Activated CD8-positive, alpha-beta memory T cell treated with anti-CD3 and anti-CD28 coated beads for 36 hours (primary cell): ENCODE data around the gene SPDYC. TPM values are rescaled to one million over a fixed set of nuclear protein-coding genes. Genes with fewer than 3 reads are reported as not detected.
"Not testable (repeated sequence)": the region's sequence is repeated elsewhere in the genome, so short reads cannot be mapped to it uniquely, and the experiment has no call there.

Experiments
- CTCF ChIA-PET: fragments of 350-600 bp; sonication (Branson Sonifier 250); formaldehyde crosslinking; loops from one replicate; lab custom pipeline; 2021; ENCODE audit warnings: antibody characterized with exemption; lab: Charles Lee
- POLR2A ChIA-PET: fragments of 350-600 bp; sonication (Branson Sonifier 250); formaldehyde crosslinking; loops from one replicate; lab custom pipeline; 2021; ENCODE audit warnings: antibody characterized with exemption; lab: Charles Lee
- total RNA-seq, 2 experiments: library from RNA; stranded (reverse); gene quantifications; one replicate each; pipeline ENCODE4 v1.2.3, GENCODE V29; 2021

Gene SPDYC
- total RNA-seq, 2 experiments from 2014 or later = not detected

DNA sequence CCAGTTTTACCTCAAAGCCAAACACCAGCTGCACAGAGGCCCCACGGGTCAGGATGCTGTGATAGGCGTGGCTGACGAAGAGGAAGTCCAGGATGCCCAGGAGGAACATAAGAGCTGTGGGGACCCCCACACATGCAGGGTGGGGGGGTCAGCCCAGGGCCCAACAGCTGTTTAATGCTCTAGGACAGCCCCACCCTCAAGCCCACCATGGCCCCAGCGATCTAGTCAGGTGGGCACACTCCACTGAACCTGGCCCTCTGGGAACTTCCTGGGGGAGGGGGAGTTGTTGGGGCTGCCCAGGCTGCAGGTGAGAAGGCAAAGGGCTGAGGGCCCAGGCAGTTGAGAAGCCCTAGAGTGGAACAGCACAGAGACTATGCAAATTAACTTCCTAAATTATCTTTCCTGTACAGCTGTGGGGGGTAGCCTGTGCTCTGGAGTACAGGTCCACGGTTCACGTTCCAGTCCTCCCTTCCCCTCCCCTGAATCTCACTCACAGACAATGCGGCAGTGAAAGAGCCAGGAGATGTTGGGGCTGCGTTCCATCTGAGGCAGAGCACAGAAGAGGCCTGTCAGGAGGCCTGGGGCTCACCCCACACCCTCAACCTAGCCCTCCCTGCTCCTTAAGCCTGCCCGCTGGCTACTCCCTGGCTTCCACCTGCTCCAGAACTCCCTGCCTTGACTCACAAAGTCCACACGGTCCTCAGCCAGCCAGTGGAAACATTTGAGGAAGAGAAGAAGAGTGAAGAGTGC, 37.6 kb upstream of the SPDYC start:
- POLR2A ChIA-PET = interaction anchor here (3.7 kb wide), 1 partner anchor 10 kb away, joined by 47 read pairs; the partner anchor contains the start of genes FAU and MRPL49
- CTCF ChIA-PET = interaction anchor here (0.8 kb wide), 1 partner anchor 11 kb away, joined by 3 read pairs; the partner anchor contains the start of gene FAU

DNA sequence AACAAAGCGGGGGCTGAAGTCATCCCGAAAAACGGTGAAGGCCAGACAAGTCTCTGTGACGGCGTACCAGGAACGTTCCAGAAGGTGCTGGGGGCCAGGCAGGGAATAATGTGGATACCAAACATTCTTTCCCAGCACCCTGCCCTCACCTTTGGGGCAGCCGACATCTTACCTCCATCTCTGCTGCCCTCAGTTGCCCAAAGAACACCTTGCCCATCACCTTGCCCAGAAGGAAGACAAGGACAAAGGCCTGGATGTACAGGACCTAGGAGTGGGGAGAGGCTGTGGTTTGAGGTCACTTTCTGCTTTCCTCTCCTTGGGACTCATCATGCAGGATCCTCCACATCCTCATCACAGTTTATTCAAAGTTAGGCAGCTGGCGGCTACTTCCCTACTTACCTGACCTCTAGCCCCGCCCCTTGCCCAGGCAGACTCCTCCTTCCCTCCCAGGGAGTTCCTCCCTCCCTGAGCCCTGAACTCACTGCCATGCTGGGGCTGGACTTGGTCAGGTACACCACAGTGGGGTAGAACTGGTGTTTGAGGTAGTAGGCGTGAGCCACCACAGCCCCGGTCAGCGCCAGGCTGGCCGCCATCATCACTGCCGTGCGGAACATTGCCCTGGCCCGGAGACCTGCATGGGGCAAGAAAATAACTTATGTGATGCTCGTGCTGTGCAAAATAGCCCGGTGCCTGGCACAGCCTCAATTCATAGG, 36.9 kb upstream of the SPDYC start:
- CTCF ChIA-PET = interaction anchor here (1.0 kb wide), 2 partner anchors 15 to 19 kb away, joined by 3 to 4 read pairs; partner anchors contain the start of gene ZNHIT2

GRCh38 chr11:65133724-65134123, 36.3 kb upstream of the SPDYC start:
- CTCF ChIA-PET = interaction anchor here (0.6 to 1.0 kb wide), 3 partner anchors 16 to 46 kb away, joined by 3 to 4 read pairs (median 3); partner anchors contain the start of gene ZNHIT2
- POLR2A ChIA-PET = interaction anchor here (2.8 to 3.7 kb wide), 2 partner anchors 11 to 16 kb away, joined by 15 to 47 read pairs; partner anchors contain the start of genes FAU, MRPL49 and ZNHIT2

More for the DNA sequence above, 36.9 kb upstream of the SPDYC start:
- POLR2A ChIA-PET = interaction anchor here (2.8 to 3.7 kb wide), 2 partner anchors 10 to 16 kb away, joined by 15 to 47 read pairs; partner anchors contain the start of genes FAU, MRPL49 and ZNHIT2

GRCh38 chr11:65134240-65134951, 35.6 kb upstream of the SPDYC start, which contains the start of gene SYVN1:
SYVN1 (minus strand) TSS chr11:65134519; CDS start chr11:65133601, 918 bp downstream.
- ChIA-PET CTCF (interaction anchor here (0.6 to 1.5 kb wide), 7 partner anchors 9 to 181 kb away, joined by 3 to 4 read pairs (median 3); partner anchors contain the start of genes FAU, MRPL49 and ZNHIT2), POLR2A (interaction anchor here (0.9 to 3.7 kb wide), 6 partner anchors 12 to 197 kb away, joined by 3 to 47 read pairs (median 10); partner anchors contain the start of genes CAPN1, FAU, MRPL49 and POLA2)

DNA sequence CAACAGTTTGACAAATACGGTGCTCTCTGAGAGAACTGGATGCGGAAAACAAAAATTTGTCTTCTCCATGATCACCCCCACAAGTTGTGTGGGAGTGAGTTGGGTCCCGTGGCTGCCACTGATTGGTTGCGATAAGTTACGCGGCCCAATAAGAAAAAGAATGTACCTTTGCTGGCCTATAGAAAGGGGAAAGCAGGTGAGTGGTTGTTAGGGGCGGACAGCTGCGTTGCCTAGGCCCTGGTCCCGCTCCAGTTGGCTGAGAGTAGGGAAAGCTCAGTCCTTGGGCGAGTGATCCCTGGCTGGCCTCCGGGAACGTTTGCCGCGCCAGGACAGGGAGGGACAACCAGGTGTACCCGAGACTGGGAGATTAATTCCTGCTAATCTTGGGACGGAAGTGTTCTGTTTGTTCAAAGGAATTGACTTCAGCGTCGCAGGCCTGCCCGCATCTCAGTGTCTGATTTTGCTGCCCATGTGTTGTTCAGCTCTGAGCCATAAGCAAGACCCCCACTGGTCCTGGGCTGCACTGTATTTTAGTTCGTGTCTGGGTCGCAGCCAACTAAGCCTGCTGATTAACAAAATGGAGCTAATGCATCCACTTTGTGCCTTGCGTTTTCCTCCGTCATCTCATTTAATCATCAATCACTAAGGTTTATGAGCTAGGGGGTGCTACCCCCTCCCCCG, 34.9 kb upstream of the SPDYC start:
- CTCF ChIA-PET = interaction anchor here (1.0 to 2.3 kb wide), 5 partner anchors 8 to 180 kb away, joined by 3 to 7 read pairs (median 4); partner anchors contain the start of genes CAPN1, FAU and MRPL49

DNA sequence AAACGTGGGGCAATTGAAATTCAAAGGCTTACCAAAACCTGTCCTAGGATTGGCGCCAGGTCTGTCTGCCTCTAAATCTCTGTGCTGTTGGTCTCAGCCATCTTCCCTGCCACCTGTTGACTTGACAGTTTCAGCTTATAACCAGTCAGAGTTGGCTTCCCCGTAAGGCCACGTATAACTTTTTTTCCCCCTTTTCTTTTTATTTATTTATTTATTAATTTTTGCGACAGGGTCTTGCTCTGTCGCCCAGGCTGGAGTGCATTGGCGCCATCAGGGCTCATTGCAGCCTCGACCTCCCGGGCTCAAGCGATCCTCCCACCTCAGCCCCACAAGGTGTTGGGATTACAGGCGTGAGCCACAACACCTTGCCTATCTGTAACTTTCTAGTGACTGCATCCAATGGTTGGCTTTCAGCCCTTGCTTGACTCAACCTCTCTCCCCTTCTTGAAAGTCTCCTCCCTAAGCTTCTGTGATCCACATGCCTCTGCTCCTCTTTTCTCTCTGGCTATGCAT, 34.3 kb upstream of the SPDYC start:
- POLR2A ChIA-PET = interaction anchor here (0.7 to 3.7 kb wide), 9 partner anchors 13 to 286 kb away, joined by 3 to 47 read pairs (median 4); partner anchors contain the start of genes CAPN1, FAU, MRPL49 and POLA2
- CTCF ChIA-PET = interaction anchor here (1.0 to 2.3 kb wide), 6 partner anchors 8 to 179 kb away, joined by 3 to 7 read pairs (median 4); partner anchors contain the start of genes CAPN1, FAU, MRPL49 and ZNHIT2

More for the DNA sequence above, 34.9 kb upstream of the SPDYC start:
- POLR2A ChIA-PET = interaction anchor here (0.7 to 3.7 kb wide), 9 partner anchors 12 to 287 kb away, joined by 3 to 47 read pairs (median 4); partner anchors contain the start of genes CAPN1, FAU, MRPL49 and POLA2

DNA sequence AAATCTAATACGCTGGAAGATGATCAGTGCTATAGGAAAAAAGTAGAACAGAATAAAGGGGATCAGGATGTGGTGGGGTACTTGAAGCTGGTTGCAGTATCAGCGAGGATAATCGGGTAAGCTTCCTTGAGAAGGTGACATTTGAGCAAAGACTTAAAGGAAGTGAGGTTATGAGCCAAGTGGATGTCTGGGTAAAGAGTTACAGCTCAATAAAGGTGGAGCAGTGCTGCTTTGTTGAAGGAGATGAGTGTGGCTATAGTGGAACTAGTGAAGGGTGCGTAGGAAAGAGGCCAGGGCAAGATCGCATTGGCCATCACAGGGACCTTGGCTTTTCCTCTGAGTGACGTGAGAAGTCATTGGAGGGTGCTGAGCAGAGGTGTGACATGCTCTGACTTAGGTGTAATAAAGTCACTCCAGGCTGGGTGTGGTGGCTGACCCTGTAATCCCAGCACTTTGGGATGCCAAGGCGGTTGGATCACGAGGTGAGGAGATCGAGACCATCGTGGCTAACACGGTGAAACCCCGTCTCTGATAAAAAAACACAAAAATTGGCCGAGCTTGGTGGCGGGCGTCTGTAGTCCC, 33.4 kb upstream of the SPDYC start:
- POLR2A ChIA-PET = interaction anchor here (3.7 kb wide), 1 partner anchor 14 kb away, joined by 47 read pairs; the partner anchor contains the start of genes FAU and MRPL49

GRCh38 chr11:65141896-65142494, 28.0 kb upstream of the SPDYC start:
- ChIA-PET POLR2A (no interaction called here), CTCF (no interaction called here)

More for the DNA sequence above, 33.4 kb upstream of the SPDYC start:
- CTCF ChIA-PET = interaction anchor here (1.0 to 2.3 kb wide), 2 partner anchors 19 to 45 kb away, joined by 3 to 7 read pairs; partner anchors contain the start of genes CAPN1 and ZNHIT2

DNA sequence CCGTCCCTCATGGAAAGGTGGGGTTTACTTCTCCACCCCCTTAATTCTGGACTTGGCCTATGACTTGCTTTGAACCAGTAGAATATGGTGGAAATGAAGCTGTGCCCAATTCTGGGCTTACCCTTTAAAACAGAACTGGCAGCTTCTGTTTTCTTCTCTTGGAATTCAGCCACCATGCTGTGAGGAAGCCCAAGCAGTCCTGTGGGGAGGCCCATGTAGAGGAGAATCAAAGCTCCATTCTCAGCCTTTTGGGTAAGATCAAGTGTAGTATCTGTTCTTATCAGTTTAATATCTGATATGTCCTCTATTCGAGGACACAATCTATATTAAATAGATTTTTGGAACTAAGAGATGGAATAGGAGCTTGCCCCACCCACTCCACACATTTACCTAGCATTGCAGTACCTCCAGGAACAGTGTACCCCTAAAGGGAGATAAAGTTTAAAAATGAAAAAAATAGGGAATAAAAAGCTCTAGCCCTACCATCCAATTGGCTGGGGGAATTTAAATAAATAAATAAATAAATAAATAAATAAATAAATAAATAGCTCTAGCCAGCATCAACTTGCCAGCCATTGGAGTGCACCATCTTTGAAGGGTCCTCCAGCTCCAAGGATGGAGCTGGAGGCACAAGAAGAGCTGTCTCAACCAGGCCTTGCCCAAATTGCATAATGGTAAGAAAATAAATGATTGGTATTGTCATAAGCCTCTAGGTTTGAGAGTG, 22.5 kb upstream of the SPDYC start:
- ChIA-PET POLR2A (no interaction called here), CTCF (interaction anchor here (0.6 kb wide), 1 partner anchor 380 kb away, joined by 5 read pairs; no protein-coding TSS in a partner anchor)

DNA sequence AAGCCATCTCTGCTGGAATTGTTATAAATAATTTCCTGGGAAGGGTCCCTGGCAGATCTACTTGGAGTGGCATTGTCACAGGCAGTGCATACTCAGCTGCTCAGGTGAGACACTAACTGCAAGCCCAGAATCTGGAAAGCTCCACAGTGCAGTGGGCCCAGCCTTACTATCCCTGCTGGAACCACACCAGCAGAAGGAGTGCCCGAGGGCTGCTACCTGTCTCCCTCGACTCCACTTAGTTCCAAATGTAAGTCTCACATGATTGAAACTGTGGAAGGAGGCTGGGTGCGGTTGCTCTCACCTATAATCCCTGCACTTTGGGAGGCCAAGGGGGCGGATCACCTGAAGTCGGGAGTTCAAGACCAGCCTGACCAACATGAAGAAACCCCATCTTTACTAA, 21.4 kb upstream of the SPDYC start:
- ChIA-PET CTCF (interaction anchor here (0.5 to 0.7 kb wide), 4 partner anchors 15 to 320 kb away, joined by 3 to 4 read pairs (median 4); no protein-coding TSS in a partner anchor), POLR2A (no interaction called here)

DNA sequence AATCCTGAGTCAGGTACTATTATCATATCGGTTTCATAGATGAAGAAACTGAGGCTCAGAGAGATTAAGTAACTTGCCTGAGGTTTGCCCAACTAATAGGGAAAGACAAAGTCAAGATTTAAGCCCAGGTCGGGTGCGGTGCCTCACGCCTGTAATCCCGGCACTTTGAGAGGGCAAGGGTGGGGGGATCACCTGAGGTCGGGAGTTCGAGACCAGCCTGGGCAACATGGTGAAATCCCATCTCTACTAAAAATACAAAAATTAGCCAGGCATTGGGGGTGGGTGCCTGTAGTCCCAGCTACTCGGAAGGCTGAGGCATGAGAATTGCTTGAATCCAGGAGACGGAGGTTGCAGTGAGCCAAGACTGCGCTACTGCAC, 19.9 kb upstream of the SPDYC start:
- POLR2A ChIA-PET, CTCF ChIA-PET: not testable (repeated sequence)

- CTCF ChIA-PET = no interaction called here
- POLR2A ChIA-PET = no interaction called here
Observed at GRCh38 chr11:65150509-65151299, 19.3 kb upstream of the SPDYC start.

GRCh38 chr11:65151331-65151899, 18.6 kb upstream of the SPDYC start:
- CTCF ChIA-PET = no interaction called here
- POLR2A ChIA-PET = no interaction called here

GRCh38 chr11:65152122-65152521, 17.9 kb upstream of the SPDYC start:
- POLR2A ChIA-PET = no interaction called here
- CTCF ChIA-PET = no interaction called here

DNA sequence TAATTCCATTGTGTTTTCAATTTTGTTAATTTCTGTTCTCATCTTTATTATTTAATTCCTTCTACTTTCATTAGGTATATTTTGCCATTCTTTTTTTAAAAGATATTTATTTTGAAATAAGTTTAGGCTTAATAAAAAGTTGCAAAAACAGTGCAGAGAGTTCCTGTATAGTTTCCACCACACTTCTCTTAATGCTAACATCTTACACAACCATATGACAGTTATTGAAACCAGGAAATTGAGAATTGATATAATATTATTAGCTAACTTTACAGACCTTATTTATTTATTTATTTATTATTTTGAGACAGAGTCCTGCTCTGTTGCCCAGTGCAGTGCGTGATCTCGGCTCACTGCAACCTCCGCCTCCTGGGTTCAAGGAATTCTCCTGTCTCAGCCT, 13.8 kb upstream of the SPDYC start:
- POLR2A ChIA-PET = no interaction called here
- CTCF ChIA-PET = no interaction called here
